GM21576 (cell line): ENCODE measurements around the gene PARVB.
A peak's percentile ranks its signal among the peaks of the same experiment; 100 is the strongest.
"Not testable (repeated sequence)": the region's sequence is repeated elsewhere in the genome, so short reads cannot be mapped to it uniquely, and the experiment has no call there.

Experiments used
- ATAC-seq: cut with Tn5 transposase; IDR thresholded peaks from one replicate; pipeline ENCODE4 v1.9.1; 2021; ENCODE audit warnings: mild to moderate bottlenecking, moderate library complexity; ENCODE audit not compliant: unreplicated experiment

Gene PARVB

GRCh38 chr22:43996981-43997265 lies 27.2 kb upstream of the PARVB start:
- no peak for ATAC-seq

DNA sequence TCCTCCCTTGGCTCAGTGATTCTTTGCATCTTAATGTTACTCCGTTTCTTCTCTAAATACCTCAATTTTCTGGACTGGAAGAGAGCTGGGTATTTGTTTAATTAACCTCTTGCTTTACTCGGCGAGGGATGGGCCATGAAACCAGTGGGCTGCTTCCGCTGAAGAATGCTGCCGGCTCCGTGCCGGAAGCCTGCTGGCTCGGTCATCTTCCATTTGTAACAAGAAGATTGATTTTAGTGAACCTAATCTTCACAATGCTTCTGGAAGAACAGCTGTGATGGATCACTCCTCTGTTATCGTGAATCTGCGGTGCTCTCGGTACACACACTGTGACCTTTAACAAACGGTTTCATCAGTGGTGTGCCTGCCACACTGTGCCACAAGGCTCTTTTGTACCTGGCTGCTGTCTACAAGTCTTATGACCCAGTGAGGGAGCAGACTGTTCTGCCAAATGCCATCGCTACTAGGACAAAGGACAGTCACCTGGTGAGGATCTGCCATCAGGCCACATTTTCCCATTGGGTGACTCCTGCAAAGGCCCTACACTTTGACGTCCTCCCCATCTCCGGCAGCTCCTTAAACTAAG lies 25.3 kb upstream of the PARVB start:
- ATAC-seq, result no peak

- no peak for ATAC-seq
Measured at GRCh38 chr22:43999378-43999777, 24.7 kb upstream of the PARVB start.

DNA sequence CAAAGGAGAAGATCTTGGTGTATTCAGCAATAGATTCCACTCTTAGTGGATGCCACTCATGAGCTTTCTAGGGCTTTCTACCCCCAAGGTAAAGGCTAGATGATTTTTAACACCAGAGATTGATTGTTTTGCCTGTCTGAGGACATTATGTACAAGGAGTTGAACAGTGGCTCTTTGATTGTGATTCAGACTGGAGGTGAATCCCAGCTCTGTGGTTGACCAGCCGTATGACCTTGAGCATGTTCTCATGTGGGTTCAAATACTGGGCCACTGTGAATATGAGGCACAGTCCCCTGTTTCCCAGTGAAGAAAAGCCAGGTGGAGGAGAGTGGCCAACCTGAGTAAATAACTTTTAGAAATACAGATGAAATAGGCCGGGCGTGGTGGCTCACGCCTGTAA lies 24.0 kb upstream of the PARVB start:
- no peak for ATAC-seq

- ATAC-seq, result no peak
Measured at GRCh38 chr22:44001521-44001920, 22.6 kb upstream of the PARVB start.

DNA sequence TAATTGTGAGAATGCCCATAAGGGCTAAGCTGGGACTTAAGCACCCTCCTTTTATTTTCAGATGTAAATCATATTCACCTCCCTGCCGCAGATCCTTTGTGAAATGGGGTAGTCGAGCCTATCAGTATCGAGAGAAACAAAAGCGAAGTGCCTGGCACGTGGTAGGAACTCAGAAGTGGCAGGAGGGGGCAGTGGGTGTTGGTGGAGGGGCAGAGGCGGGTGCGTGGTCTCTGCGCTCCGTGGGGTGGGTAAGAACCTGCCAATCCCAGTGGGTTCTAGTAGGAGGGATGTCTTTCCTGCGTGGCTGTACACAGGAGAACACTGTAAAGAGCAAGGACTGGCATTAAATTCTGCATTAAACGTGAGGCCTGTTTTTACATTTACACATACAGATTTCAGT lies 21.8 kb upstream of the PARVB start:
- ATAC-seq, result no peak

- ATAC-seq, result no peak
Measured at GRCh38 chr22:44002997-44003396, 21.1 kb upstream of the PARVB start.

GRCh38 chr22:44003405-44004103 lies 20.5 kb upstream of the PARVB start:
- no peak for ATAC-seq

- no peak for ATAC-seq
Measured at GRCh38 chr22:44004104-44004460, 20.0 kb upstream of the PARVB start.

DNA sequence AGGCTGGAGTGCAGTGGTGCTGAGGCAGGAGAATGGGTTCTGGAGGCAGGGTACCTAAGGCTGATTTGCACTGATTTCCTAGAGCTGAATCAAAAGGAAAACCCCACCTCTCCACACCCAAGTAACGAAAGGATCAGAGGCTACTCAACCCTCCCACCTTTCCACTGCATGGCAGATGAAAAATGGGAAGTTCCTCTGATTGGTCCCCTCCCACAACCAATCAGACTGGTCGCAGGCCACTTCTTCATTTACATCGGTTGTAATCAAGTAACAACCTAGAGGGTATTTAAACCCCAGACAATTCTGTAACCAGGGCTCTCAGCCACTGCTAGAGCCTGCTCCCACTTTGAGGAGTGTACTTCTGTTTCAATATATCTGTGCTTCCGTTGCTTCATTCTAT lies 18.6 kb upstream of the PARVB start:
- ATAC-seq, result no peak

DNA sequence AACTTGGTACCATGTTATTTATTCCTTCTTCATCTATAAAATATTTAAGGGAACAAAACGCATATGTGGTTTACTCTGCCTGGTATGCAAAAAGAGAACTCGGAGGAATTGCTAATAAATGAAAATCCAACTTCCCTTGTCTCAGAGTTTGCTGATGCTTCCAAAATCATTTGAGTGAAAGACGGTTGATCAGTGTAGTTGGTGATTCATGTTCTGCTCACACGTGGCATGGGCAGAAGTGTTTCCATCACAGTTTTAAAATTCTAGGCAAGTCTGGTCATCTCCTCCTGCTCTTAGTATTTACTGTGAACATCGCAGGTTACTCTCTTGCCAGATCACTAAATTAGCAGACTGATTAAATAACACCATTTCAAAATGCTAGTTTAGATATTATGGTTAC lies 11.9 kb upstream of the PARVB start:
- ATAC-seq, result no peak

- ATAC-seq, result no peak
Measured at GRCh38 chr22:44012591-44012990, 11.5 kb upstream of the PARVB start.

DNA sequence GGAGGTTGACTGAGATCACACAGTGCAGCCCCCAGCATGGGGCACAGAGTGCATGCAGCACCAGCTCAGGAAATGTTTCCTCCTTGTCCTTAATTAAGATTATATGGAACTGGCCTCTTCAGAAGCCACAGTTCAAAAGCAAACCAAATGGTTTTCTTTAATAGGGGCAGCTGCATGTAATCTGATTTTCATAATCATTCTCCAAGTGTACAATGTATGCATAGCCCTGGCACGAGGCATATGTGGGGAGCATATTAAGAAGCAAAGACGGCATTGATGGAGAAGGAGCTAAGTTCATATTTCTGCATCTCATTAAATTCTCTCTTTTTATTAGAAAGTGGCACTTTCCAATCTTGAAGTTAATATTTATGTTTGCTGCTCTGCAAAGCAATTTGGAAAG lies 9.9 kb upstream of the PARVB start:
- ATAC-seq, result no peak

DNA sequence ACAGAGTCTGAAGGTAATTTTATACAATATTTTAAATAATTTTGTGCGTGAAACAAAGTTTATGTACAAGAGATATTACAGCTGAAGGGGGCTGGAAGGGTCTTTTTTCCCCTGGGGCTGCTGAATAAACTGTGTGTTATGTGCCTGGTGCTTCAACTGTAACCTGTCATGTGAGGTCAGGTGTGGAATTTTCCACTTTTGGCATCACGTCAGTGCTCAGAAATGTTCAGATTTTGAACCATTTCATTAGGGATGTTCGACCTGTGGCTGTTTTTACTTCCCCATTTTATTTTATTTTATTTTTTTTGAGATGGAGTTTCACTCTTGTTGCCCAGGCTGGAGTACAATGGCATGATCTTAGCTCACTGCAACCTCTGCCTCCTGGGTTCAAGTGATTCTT lies 7.5 kb upstream of the PARVB start:
- not testable (repeated sequence) for ATAC-seq

DNA sequence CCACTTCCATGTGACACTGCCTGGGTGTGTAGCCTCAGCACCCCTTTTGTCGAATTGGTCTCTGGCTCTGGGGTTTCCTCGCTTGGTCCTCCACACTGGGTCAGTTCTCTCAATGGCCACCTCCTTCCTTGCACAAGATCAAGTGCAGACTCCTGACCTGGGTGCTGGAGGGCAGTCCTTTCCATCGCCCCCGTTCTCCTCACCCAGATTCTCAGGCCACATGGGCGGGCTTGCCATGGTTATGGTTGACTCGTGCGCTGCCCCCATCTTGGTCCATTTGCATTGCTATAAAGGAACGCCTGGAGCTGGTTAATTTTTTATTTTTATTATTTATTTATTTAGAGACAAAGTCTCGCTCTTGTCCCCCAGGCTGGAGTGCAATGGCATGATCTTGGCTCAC lies 5.5 kb upstream of the PARVB start:
- ATAC-seq, result no peak

DNA sequence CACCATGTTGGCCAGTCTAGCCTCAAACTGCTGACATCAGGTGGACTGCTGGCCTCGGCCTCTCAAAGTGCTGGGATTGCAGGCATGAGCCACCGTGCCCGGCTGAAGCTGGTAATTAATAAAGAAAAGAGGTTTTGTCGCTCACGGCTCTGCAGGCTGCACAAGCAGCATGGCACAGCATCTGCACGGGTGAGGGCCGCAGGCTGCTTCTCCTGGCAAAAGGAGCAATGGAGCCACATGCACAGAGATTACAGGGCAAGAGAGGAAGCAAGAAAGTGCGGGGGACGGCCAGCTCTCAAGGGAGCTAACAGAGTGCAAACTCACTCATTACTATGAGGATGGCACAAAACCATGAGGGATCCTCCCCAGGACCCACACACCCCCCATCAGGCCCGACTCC lies 4.7 kb upstream of the PARVB start:
- ATAC-seq, result no peak

GRCh38 chr22:44019846-44020245 lies 4.3 kb upstream of the PARVB start:
- no peak for ATAC-seq

GRCh38 chr22:44020981-44021380 lies 3.1 kb upstream of the PARVB start:
- no peak for ATAC-seq

- no peak for ATAC-seq
Measured at GRCh38 chr22:44023404-44024287, 456 bp upstream of the PARVB start.

DNA sequence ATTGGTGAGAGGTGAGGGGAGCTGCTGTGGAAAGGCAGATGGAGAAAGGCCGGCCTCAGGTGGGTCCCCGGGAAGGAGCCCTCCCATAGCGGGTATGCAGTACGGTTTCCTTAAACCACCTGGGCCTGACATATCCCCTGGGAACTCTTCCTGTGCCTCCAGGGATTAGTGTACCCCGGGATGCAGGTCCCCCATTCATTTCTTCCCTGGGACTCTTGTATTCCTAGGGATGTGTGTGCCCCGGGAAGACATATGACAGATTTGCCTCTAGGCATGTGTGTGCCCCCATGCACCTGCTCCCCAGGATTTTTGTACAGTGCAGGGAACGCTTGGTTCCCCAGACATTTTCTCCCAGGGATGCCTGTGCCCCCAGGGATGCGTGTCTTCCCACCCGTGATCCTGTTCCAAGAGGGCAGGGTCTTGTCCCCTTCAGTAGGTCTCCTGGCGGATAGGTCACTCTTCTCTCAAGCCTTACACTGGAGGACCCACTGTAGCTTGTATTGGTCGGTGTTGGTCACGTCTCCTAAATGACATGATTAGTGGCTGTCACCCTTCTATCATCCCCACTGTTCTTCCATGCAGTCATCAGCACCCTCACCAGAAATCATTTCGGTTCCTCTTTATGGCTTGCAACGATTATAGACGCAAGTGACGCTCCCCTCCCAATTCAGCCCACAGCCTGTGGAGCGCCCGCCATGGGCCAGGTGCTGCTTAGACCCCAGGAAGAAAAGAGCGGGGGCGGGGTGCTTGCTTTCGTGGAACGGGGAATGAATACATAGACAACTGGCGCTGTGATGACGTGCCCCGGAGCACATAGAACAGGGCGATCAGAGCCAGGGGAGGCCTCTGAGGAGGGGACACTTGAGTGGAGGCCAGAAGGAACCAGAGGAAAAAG lies 1.3 kb downstream of the PARVB start:
- peak; percentile 49 for ATAC-seq

DNA sequence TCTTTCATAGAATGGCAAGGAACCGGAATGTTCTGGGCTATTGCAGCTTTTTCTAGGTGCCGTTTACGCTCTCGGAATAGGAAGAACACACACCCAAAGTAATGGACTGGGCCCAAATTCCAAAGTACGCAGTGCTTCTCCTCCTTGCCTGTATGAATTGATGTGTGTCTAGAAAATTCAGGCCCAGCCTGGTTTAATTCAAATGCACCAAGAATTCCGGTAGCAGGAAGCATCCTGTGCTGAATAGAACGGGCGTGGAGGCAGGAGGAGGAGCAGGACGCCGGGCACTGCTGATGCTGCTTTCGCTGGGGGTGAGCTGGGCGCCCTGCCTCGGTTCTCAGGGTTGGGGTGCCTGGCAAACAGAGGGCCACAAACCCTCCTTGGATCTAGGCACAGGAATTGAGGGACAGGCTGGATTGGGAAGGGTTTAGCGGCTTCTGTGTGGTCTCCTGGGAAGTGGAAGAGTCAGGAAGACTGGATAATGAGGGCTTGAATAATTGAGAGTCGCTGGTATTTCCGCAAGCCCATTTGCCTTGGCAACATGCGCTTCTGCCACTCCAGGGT lies 2.0 kb downstream of the PARVB start:
- no peak for ATAC-seq
